Upper lobe of right lung (tissue), 1 donor: ENCODE measurements around the gene TMEM39B. TPM values are rescaled to one million over a fixed set of nuclear protein-coding genes. Genes with fewer than 3 reads are reported as not detected.

ENCODE experiments used
- ATAC-seq: fragments of 200-7000 bp; cut with Tn5 transposase; one replicate; pipeline ENCODE4 v1.9.1; 2020; ENCODE audit warnings: mild to moderate bottlenecking, moderate library complexity
- DNase-seq: peaks from one replicate; pipeline ENCODE4 v3.0.0-alpha.2; 2020
- H3K27ac ChIP-seq: fragments of 200-600 bp; one replicate; pipeline ENCODE4 v1.8.0; 2022
- H3K27me3 ChIP-seq: fragments of 200-600 bp; one replicate; pipeline ENCODE4 v1.8.0; 2022; ENCODE audit warnings: mild to moderate bottlenecking
- H3K36me3 ChIP-seq: fragments of 200-600 bp; one replicate; pipeline ENCODE4 v1.8.0; 2022
- H3K4me1 ChIP-seq: fragments of 200-600 bp; one replicate; pipeline ENCODE4 v1.8.0; 2022
- H3K4me3 ChIP-seq: fragments of 200-600 bp; one replicate; pipeline ENCODE4 v1.8.0; 2022; ENCODE audit warnings: mild to moderate bottlenecking
- H3K9me3 ChIP-seq: fragments of 200-600 bp; one replicate; pipeline ENCODE4 v1.8.0; 2022
- intact Hi-C: fragments of 100-400 bp; cut with DNase I; formaldehyde crosslinking; loops from one replicate; pipeline ENCODE4 v1.11.0; 2022
- total RNA-seq: library from RNA; stranded (reverse); fragmentation: NEBNext Ultra II Directional; extraction: Animal tissue kit (Norgen Biotek cat#: 25700); gene quantifications from one replicate; pipeline ENCODE4 v1.2.1, GENCODE V29; 2021
- TF ChIP-seq, protein P1 (sequence below): fragments of 200-600 bp; IDR thresholded peaks from one replicate; pipeline ENCODE4 v1.8.0; 2022; ENCODE audit warnings: antibody characterized with exemption
- donor health status: DM: no; HTN: yes; CAD: no; lungs with severe emphysema.

Gene TMEM39B
- total RNA-seq, 1 donor from 2014 or later = 18.1 TPM

DNA sequence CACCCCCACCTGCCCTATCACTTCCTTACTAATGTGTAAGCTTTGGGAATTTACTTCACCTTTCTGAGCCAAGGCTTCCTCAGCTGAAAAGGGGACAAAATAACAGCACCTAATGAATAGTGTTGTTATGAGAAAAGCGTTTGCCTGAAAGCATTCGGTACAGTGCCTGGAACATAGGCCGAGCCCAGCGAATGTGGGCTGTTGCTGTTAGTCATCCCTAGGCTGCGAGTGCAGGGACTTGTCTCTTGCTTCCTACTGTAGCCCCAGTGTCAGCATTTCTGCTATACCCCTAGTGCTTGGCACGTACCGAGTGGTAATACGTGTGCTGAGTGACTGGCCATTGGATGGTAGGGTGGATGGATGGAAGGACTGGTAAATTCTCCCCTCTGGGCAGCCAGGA lies 18.4 kb downstream of the TMEM39B start:
- Histone ChIP-seq H3K4me1 (no peaks in the 10 kb centered on the region), H3K27me3 (no peaks in the 10 kb centered on the region), H3K36me3 (peaks cover 61% of the 10 kb centered on the region), H3K4me3 (no peak overlapping the region), H3K9me3 (no peaks in the 10 kb centered on the region), H3K27ac (no peak overlapping the region)
- ATAC-seq = no peak
- intact Hi-C loops = no loop called here
- no peak for DNase-seq
- TF ChIP-seq, protein P1, sequence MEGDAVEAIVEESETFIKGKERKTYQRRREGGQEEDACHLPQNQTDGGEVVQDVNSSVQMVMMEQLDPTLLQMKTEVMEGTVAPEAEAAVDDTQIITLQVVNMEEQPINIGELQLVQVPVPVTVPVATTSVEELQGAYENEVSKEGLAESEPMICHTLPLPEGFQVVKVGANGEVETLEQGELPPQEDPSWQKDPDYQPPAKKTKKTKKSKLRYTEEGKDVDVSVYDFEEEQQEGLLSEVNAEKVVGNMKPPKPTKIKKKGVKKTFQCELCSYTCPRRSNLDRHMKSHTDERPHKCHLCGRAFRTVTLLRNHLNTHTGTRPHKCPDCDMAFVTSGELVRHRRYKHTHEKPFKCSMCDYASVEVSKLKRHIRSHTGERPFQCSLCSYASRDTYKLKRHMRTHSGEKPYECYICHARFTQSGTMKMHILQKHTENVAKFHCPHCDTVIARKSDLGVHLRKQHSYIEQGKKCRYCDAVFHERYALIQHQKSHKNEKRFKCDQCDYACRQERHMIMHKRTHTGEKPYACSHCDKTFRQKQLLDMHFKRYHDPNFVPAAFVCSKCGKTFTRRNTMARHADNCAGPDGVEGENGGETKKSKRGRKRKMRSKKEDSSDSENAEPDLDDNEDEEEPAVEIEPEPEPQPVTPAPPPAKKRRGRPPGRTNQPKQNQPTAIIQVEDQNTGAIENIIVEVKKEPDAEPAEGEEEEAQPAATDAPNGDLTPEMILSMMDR = no peak

DNA sequence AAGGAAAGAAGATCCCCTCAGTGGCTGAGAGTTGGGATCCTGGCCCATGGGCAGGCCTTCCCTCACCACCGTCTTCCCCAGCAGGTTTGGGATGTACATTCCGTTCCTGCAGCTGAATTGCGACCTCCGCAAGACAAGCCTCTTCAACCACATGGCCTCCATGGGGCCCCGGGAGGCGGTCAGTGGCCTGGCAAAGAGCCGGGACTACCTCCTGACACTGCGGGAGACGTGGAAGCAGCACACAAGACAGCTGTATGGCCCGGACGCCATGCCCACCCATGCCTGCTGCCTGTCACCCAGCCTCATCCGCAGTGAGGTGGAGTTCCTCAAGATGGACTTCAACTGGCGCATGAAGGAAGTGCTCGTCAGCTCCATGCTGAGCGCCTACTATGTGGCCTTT lies 18.9 kb downstream of the TMEM39B start:
- no peak for DNase-seq
- intact Hi-C loops = no loop called here

DNA sequence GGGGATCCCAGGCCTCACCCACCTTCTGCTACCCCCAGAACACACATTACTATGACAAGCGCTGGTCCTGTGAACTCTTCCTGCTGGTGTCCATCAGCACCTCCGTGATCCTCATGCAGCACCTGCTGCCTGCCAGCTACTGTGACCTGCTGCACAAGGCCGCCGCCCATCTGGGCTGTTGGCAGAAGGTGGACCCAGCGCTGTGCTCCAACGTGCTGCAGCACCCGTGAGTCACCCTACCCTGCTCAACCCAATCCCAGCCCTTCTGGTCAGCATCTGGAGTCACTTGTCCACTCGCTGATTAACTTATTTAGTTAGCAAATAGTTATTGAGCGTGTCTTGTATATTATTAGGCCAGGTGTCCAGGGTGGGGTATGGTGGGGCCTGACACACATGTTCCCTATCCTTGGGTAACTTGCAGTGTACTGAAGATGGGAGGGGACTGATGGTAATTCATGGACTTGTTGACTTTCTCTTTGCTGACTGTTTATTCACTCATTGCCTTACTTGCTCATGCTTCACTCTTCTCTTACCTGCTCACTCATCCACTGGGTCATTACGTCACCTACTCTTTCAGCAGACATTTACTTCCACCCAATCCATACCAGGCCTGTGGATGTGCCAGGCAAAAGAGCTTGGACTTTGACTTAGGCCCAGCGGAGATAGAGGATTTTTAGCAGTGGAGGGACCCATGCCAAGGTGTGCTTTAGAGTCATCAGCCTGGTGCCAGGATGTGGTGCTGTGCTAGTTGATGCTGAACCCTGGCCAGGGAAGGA lies 22.2 kb downstream of the TMEM39B start:
- no peaks in the 10 kb centered on the region for H3K4me1 ChIP-seq
- intact Hi-C loops = no loop called here
- no peaks in the 10 kb centered on the region for H3K9me3 ChIP-seq
- DNase-seq (no peak), ATAC-seq (no peak)
- peaks cover 75% of the 10 kb centered on the region for H3K36me3 ChIP-seq
- TF ChIP-seq, protein P1 = no peak
- H3K27me3 ChIP-seq = no peaks in the 10 kb centered on the region
- no peak overlapping the region for H3K4me3 ChIP-seq
- H3K27ac ChIP-seq = no peak overlapping the region

More for the DNA sequence above, 18.9 kb downstream of the TMEM39B start:
- TF ChIP-seq, protein P1 = no peak
- no peaks in the 10 kb centered on the region for H3K4me1 ChIP-seq
- ATAC-seq = no peak
- no peaks in the 10 kb centered on the region for H3K27me3 ChIP-seq
- no peaks in the 10 kb centered on the region for H3K9me3 ChIP-seq
- H3K4me3 ChIP-seq = no peak overlapping the region
- no peak overlapping the region for H3K27ac ChIP-seq
- H3K36me3 ChIP-seq = peaks cover 61% of the 10 kb centered on the region

DNA sequence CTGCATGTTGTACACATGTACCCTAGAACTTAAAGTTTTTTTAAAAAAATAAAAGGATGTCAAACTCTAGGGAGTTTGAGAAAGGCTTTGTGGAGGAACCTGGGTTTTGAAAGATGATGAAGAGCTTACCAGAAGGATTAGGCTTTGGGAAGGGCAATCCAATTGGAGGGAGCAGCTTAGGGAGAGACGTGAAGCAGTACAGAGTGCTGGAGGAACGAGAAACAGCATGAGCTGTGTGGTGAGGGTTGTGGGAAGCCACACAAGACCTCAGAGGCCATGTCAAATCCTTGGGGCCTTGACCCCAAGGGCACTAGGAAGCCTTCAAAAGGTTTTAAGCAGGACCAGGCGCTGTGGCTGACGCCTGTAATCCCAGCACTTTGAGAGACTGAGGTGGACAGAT lies 26.7 kb downstream of the TMEM39B start:
- H3K4me3 ChIP-seq = no peak overlapping the region
- TF ChIP-seq, protein P1 = no peak
- no peaks in the 10 kb centered on the region for H3K27me3 ChIP-seq
- H3K27ac ChIP-seq = no peak overlapping the region
- no peaks in the 10 kb centered on the region for H3K4me1 ChIP-seq
- ATAC-seq (no peak), DNase-seq (no peak)
- H3K9me3 ChIP-seq = no peaks in the 10 kb centered on the region
- intact Hi-C loops = no loop called here
- H3K36me3 ChIP-seq = peaks cover 65% of the 10 kb centered on the region

DNA sequence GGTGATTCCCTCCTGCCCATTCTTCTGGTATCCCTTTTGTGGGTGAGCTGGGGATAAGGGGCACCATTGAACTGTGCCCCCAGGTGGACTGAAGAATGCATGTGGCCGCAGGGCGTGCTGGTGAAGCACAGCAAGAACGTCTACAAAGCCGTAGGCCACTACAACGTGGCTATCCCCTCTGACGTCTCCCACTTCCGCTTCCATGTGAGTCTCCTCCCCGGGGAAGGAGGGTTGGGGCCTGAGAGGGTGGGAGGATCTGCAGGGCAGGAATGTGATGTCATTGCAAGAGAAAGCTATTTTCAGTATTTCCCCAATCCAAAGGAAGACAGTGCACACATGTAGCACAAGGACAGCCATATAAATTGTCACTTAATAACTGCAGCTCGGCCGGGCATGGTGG lies 27.6 kb downstream of the TMEM39B start:
- ATAC-seq (peak; percentile 44), DNase-seq (no peak)

More for the DNA sequence above, 27.6 kb downstream of the TMEM39B start:
- Histone ChIP-seq H3K4me1 (no peaks in the 10 kb centered on the region), H3K36me3 (peaks cover 56% of the 10 kb centered on the region), H3K9me3 (no peaks in the 10 kb centered on the region), H3K27me3 (no peaks in the 10 kb centered on the region), H3K4me3 (no peak overlapping the region), H3K27ac (no peak overlapping the region)
- intact Hi-C loops = no loop called here
- TF ChIP-seq, protein P1 = no peak
